HG03342 (cell line): ENCODE measurements around the gene GHRL.

Experiments used
- ATAC-seq: cut with Tn5 transposase; IDR thresholded peaks from one replicate; pipeline ENCODE4 v1.9.1; 2021; ENCODE audit warnings: mild to moderate bottlenecking, moderate library complexity; ENCODE audit not compliant: unreplicated experiment

The GHRL gene

GRCh38 chr3:10328460-10329071 is 35.8 kb upstream of the GHRL start:
- ATAC-seq: no peak

GRCh38 chr3:10327592-10327991 is 34.8 kb upstream of the GHRL start:
- no peak for ATAC-seq

GRCh38 chr3:10322352-10322710 is 29.6 kb upstream of the GHRL start:
- no peak for ATAC-seq

GRCh38 chr3:10321630-10322351 is 29.0 kb upstream of the GHRL start:
- no peak for ATAC-seq

- no peak for ATAC-seq
Observed at GRCh38 chr3:10320320-10320677, 27.6 kb upstream of the GHRL start.

- ATAC-seq: no peak
Observed at GRCh38 chr3:10319804-10320203, 27.1 kb upstream of the GHRL start.

- ATAC-seq: no peak
Observed at GRCh38 chr3:10319251-10319650, 26.5 kb upstream of the GHRL start.

GRCh38 chr3:10317961-10318350 is 25.2 kb upstream of the GHRL start:
- ATAC-seq: no peak

GRCh38 chr3:10317311-10317960 is 24.7 kb upstream of the GHRL start:
- no peak for ATAC-seq

GRCh38 chr3:10315771-10316344 is 23.1 kb upstream of the GHRL start:
- no peak for ATAC-seq

- ATAC-seq: no peak
Observed at GRCh38 chr3:10315101-10315500, 22.4 kb upstream of the GHRL start.

GRCh38 chr3:10312861-10313260 is 20.1 kb upstream of the GHRL start:
- ATAC-seq: no peak

- ATAC-seq: no peak
Observed at GRCh38 chr3:10312391-10312790, 19.6 kb upstream of the GHRL start.

- no peak for ATAC-seq
Observed at GRCh38 chr3:10311710-10312109, 19.0 kb upstream of the GHRL start.

- ATAC-seq: no peak
Observed at GRCh38 chr3:10310578-10310977, 17.8 kb upstream of the GHRL start.

- no peak for ATAC-seq
Observed at GRCh38 chr3:10309736-10310135, 17.0 kb upstream of the GHRL start.

- no peak for ATAC-seq
Observed at GRCh38 chr3:10308678-10309077, 15.9 kb upstream of the GHRL start.

GRCh38 chr3:10306156-10306555 is 13.4 kb upstream of the GHRL start:
- no peak for ATAC-seq

GRCh38 chr3:10305331-10305902 is 12.7 kb upstream of the GHRL start:
- no peak for ATAC-seq

- ATAC-seq: no peak
Observed at GRCh38 chr3:10304905-10305304, 12.2 kb upstream of the GHRL start.

- no peak for ATAC-seq
Observed at GRCh38 chr3:10303785-10304184, 11.0 kb upstream of the GHRL start.

GRCh38 chr3:10303105-10303504 is 10.4 kb upstream of the GHRL start:
- no peak for ATAC-seq
